Measurements from ENCODE around the gene CDKN2D. TPM values are rescaled to one million over a fixed set of nuclear protein-coding genes. Genes with fewer than 3 reads are reported as not detected.
"Not testable (repeated sequence)": the region's sequence is repeated elsewhere in the genome, so short reads cannot be mapped to it uniquely, and the experiment has no call there.

The CDKN2D gene
- polyA plus RNA-seq, 1 donor from 2014 or later, result 333 TPM

DNA sequence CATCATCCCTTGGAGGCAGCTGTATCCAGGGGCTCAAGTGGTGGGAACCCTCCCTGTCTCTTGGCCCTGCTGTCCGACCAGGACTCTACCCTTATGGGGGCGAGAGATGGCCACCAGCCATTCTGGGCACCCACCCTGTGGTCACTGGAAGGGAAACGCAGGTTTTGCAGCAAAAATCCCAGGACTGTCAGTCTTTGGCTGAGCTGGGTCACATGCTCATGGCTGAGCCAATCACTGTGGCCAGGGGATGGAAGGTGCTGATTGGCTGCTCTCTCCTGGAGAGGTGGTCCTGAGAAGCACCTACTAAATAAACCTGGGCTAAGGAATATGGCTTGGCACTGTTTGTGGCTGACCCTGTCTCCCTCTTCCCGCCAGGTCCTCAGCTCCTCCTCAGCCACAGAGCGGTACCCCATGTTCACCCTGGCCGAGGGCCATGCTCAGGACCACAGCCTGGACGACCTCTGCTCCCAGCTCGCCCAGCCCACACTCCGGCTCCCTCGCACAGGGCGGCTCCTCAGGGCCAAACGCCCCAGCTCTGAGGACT is 16.2 kb downstream of the CDKN2D start:
- Histone ChIP-seq H2AFZ (ENCODE audit: low read depth, low read length) (no peak overlapping the region), H3K36me3 (ENCODE audit: insufficient read depth, low read length) (peaks cover 7% of the 10 kb centered on the region)

DNA sequence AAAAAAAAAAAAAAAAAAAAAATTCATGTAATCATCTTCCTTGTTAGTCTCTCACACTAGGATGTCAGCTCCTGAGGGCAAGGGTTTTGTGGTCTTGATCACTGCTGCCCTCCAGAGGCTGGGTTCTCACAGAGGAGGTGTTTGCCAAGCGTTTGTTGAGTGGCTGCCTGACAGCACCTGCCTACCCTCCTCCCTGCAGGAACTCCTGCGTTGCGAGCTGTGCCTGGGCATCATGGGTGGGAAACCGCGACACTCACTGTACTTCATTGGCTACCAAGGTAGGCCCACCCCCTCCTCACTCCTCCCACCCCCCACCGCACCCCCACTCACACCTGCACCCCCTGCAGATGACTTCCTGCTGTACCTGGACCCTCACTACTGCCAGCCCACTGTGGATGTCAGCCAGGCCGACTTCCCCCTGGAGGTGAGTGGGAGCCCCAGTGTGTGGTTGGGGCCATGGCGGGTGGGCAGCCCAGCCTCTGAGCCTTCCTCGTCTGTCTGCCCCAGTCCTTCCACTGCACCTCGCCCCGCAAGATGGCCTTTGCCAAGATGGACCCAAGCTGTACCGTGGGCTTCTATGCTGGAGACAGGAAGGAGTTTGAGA is 17.0 kb downstream of the CDKN2D start:
- Histone ChIP-seq H3K9me2 (ENCODE audit: insufficient read depth, low read length) (no peaks in the 10 kb centered on the region), H3F3A (ENCODE audit: insufficient read depth, low read length, poor library complexity, severe bottlenecking) (no peaks in the 10 kb centered on the region), H3K4me3 (ENCODE audit: low read length) (no peak overlapping the region), H3K4me2 (ENCODE audit: low read length) (no peak overlapping the region), H2AFZ (ENCODE audit: low read depth, low read length) (no peak overlapping the region), H3K36me3 (ENCODE audit: insufficient read depth, low read length) (peaks cover 7% of the 10 kb centered on the region), H3K27ac (ENCODE audit: low read length) (no peak overlapping the region), H3K9ac (ENCODE audit: low read length) (no peak overlapping the region), H4K20me1 (ENCODE audit: insufficient read depth) (no peaks in the 10 kb centered on the region), H3K9me3 (ENCODE audit: low read length) (no peaks in the 10 kb centered on the region), H3K27me3 (ENCODE audit: insufficient read depth, low read depth, low read length) (no peaks in the 10 kb centered on the region), H3K79me2 (replicated peaks; ENCODE audit: insufficient read depth, low read length) (peaks cover 3% of the 10 kb centered on the region)
- no peak for TF ChIP-seq MXI1 (conservative IDR thresholded peaks at IDR 0.05; ENCODE audit: poor library complexity, severe bottlenecking)
- TF ChIP-seq, protein P1, sequence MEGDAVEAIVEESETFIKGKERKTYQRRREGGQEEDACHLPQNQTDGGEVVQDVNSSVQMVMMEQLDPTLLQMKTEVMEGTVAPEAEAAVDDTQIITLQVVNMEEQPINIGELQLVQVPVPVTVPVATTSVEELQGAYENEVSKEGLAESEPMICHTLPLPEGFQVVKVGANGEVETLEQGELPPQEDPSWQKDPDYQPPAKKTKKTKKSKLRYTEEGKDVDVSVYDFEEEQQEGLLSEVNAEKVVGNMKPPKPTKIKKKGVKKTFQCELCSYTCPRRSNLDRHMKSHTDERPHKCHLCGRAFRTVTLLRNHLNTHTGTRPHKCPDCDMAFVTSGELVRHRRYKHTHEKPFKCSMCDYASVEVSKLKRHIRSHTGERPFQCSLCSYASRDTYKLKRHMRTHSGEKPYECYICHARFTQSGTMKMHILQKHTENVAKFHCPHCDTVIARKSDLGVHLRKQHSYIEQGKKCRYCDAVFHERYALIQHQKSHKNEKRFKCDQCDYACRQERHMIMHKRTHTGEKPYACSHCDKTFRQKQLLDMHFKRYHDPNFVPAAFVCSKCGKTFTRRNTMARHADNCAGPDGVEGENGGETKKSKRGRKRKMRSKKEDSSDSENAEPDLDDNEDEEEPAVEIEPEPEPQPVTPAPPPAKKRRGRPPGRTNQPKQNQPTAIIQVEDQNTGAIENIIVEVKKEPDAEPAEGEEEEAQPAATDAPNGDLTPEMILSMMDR (IDR thresholded peaks at IDR 0.05; ENCODE audit: poor library complexity, severe bottlenecking), result no peak

More for the DNA sequence above, 16.2 kb downstream of the CDKN2D start:
- Histone ChIP-seq H3K4me2 (ENCODE audit: low read length) (no peak overlapping the region), H3K9ac (ENCODE audit: low read length) (no peak overlapping the region), H3K27me3 (ENCODE audit: insufficient read depth, low read depth, low read length) (no peaks in the 10 kb centered on the region), H3K4me3 (ENCODE audit: low read length) (no peak overlapping the region), H3K9me2 (ENCODE audit: insufficient read depth, low read length) (no peaks in the 10 kb centered on the region), H3K79me2 (replicated peaks; ENCODE audit: insufficient read depth, low read length) (peaks cover 3% of the 10 kb centered on the region), H3K27ac (ENCODE audit: low read length) (no peak overlapping the region), H3F3A (ENCODE audit: insufficient read depth, low read length, poor library complexity, severe bottlenecking) (no peaks in the 10 kb centered on the region), H4K20me1 (ENCODE audit: insufficient read depth) (no peaks in the 10 kb centered on the region), H3K9me3 (ENCODE audit: low read length) (no peaks in the 10 kb centered on the region)
- TF ChIP-seq SMC3 (conservative IDR thresholded peaks at IDR 0.05; ENCODE audit: poor library complexity) (no peak), EZH2 (IDR thresholded peaks at IDR 0.05; ENCODE audit: borderline replicate concordance, insufficient read depth, low read length, poor library complexity, severe bottlenecking) (no peak), MXI1 (conservative IDR thresholded peaks at IDR 0.05; ENCODE audit: poor library complexity, severe bottlenecking) (no peak), TAF1 (IDR thresholded peaks at IDR 0.05; ENCODE audit: low read depth) (no peak), POLR2AphosphoS5 (IDR thresholded peaks at IDR 0.05) (no peak), RAD21 (conservative IDR thresholded peaks at IDR 0.05) (no peak), EP300 (conservative IDR thresholded peaks at IDR 0.05; ENCODE audit: poor library complexity, severe bottlenecking) (no peak)
- TF ChIP-seq, protein P2, sequence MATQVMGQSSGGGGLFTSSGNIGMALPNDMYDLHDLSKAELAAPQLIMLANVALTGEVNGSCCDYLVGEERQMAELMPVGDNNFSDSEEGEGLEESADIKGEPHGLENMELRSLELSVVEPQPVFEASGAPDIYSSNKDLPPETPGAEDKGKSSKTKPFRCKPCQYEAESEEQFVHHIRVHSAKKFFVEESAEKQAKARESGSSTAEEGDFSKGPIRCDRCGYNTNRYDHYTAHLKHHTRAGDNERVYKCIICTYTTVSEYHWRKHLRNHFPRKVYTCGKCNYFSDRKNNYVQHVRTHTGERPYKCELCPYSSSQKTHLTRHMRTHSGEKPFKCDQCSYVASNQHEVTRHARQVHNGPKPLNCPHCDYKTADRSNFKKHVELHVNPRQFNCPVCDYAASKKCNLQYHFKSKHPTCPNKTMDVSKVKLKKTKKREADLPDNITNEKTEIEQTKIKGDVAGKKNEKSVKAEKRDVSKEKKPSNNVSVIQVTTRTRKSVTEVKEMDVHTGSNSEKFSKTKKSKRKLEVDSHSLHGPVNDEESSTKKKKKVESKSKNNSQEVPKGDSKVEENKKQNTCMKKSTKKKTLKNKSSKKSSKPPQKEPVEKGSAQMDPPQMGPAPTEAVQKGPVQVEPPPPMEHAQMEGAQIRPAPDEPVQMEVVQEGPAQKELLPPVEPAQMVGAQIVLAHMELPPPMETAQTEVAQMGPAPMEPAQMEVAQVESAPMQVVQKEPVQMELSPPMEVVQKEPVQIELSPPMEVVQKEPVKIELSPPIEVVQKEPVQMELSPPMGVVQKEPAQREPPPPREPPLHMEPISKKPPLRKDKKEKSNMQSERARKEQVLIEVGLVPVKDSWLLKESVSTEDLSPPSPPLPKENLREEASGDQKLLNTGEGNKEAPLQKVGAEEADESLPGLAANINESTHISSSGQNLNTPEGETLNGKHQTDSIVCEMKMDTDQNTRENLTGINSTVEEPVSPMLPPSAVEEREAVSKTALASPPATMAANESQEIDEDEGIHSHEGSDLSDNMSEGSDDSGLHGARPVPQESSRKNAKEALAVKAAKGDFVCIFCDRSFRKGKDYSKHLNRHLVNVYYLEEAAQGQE (IDR thresholded peaks at IDR 0.05; ENCODE audit: borderline replicate concordance), result no peak
- TF ChIP-seq, protein P1 (IDR thresholded peaks at IDR 0.05; ENCODE audit: poor library complexity, severe bottlenecking), result no peak

DNA sequence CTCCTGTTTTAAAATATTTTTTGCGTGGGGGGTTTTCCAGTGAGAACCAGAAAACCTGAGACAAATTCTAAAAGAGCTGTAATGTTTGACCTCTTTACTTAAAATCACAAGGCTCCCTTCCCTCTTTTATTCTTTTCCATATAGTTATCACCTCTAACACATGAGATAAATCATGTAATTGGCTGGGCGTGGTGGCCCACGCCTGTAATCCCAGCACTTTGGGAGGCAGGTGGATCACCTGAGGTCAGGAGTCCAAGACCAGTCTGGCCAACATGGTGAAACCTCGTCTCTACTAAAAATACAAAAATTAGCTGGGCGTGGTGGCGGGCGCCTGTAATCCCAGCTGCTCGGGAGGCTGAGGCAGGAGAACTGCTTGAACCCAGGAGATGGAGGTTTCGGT is 17.8 kb downstream of the CDKN2D start:
- H2AFZ ChIP-seq (ENCODE audit: low read depth, low read length); H4K20me1 ChIP-seq (ENCODE audit: insufficient read depth); H3K9ac ChIP-seq (ENCODE audit: low read length); H3K9me3 ChIP-seq (ENCODE audit: low read length); H3K27ac ChIP-seq (ENCODE audit: low read length); H3K4me3 ChIP-seq (ENCODE audit: low read length); H3K79me2 ChIP-seq (replicated peaks; ENCODE audit: insufficient read depth, low read length); H3F3A ChIP-seq (ENCODE audit: insufficient read depth, low read length, poor library complexity, severe bottlenecking); H3K9me2 ChIP-seq (ENCODE audit: insufficient read depth, low read length); H3K27me3 ChIP-seq (ENCODE audit: insufficient read depth, low read depth, low read length); H3K4me2 ChIP-seq (ENCODE audit: low read length); H3K36me3 ChIP-seq (ENCODE audit: insufficient read depth, low read length): not testable (repeated sequence)
